HepG2 (cell line): ENCODE data around the gene TRIAP1. TPM values are rescaled to one million over a fixed set of nuclear protein-coding genes. Genes with fewer than 3 reads are reported as not detected.

Experiments used
- ATAC-seq: fragments of 200-7000 bp; cut with Tn5 transposase; 3 replicates; pipeline ENCODE4 v1.9.1; 2020; ENCODE audit warnings: mild to moderate bottlenecking, moderate library complexity
- BruUV-seq: library from RNA; stranded (reverse); fragments of 400-500 nt; replicated peaks from 2 replicates; lab custom pipeline; 2021; lab: Mats Ljungman, UMichigan
- CTCF ChIA-PET: fragments of 300-600 bp; formaldehyde crosslinking; extraction: SDS; loops from one replicate; lab custom pipeline; 2021; ENCODE audit warnings: low total read pairs, inconsistent platforms, low intra/inter-chr PET ratio; lab: Yijun Ruan, JAX
- POLR2A ChIA-PET: fragments of 350-600 bp; sonication (Branson Sonifier 250); formaldehyde crosslinking; loops from one replicate; lab custom pipeline; 2020; ENCODE audit warnings: antibody characterized with exemption, inconsistent platforms; lab: Yijun Ruan, JAX
- DNase-seq: peaks from one replicate; pipeline ENCODE4 v3.0.0-alpha.2; 2015; ENCODE audit warnings: low spot score
- FAIRE-seq: peaks from 3 replicates; lab custom pipeline; 2011; peaks lifted over from hg19 to GRCh38; lab: Jason Lieb, UNC
- H2AFZ ChIP-seq: one replicate; pipeline ENCODE4 v1.6.1; 2011; ENCODE audit warnings: low read length, inconsistent platforms
- H3K27ac ChIP-seq: fragments of 300-600 bp; 3 replicates; pipeline ENCODE4 v1.8.0; 2011; ENCODE audit warnings: mixed run types, mild to moderate bottlenecking, mixed read lengths, low read length, inconsistent platforms; ENCODE audit not compliant: insufficient read depth; ENCODE audit errors: extremely low read length
- H3K27me3 ChIP-seq, 2 experiments: fragments of 200-600 bp in 1 of 2; 2 replicates in 1 of 2; 3 replicates in 1 of 2; pipeline versions ENCODE4 v1.6.0 to v1.8.0; 2011; ENCODE audit warnings: low read length in 2 of 2, mild to moderate bottlenecking in 2 of 2, moderate library complexity in 2 of 2, inconsistent platforms in 1 of 2; ENCODE audit not compliant: insufficient read depth in 2 of 2, control insufficient read depth in 1 of 2
- H3K36me3 ChIP-seq, 2 experiments: fragments of 200-600 bp in 1 of 2; replicated peaks in 1 of 2; 2 replicates in 1 of 2; 3 replicates in 1 of 2; pipeline versions ENCODE4 v1.5.1 to v1.8.0; 2011; ENCODE audit warnings: low read length in 2 of 2, inconsistent platforms in 1 of 2; ENCODE audit not compliant: insufficient read depth in 2 of 2, control insufficient read depth in 1 of 2
- H3K4me1 ChIP-seq: 2 replicates; pipeline ENCODE4 v1.5.1; 2012; ENCODE audit warnings: low read length, inconsistent platforms; ENCODE audit not compliant: insufficient read depth
- H3K4me2 ChIP-seq: 2 replicates; pipeline ENCODE4 v1.6.0; 2011; ENCODE audit warnings: low read depth, low read length, inconsistent platforms
- H3K4me3 ChIP-seq, 3 experiments: fragments of 200-600 bp in 1 of 3; sonication (generic), shearing (Covaris generic) in 1 of 3; replicated peaks in 1 of 3; 2 replicates each; pipeline ENCODE4 v1.5.1; 2011 to 2016; ENCODE audit warnings: low read length in 3 of 3, inconsistent platforms in 2 of 3, low read depth in 2 of 3, mild to moderate bottlenecking in 2 of 3, control low read depth in 1 of 3, mixed read lengths in 1 of 3; ENCODE audit not compliant: insufficient read depth in 1 of 3
- H3K79me2 ChIP-seq: one replicate; pipeline ENCODE4 v1.6.1; 2011; ENCODE audit warnings: low read length, inconsistent platforms; ENCODE audit not compliant: insufficient read depth
- H3K9ac ChIP-seq: 2 replicates; pipeline ENCODE4 v1.6.0; 2011; ENCODE audit warnings: mild to moderate bottlenecking, low read depth, low read length, inconsistent platforms; ENCODE audit not compliant: insufficient read depth
- H3K9me3 ChIP-seq: 2 replicates; pipeline ENCODE4 v1.5.1; 2012; ENCODE audit warnings: mild to moderate bottlenecking, low read length
- H4K20me1 ChIP-seq: 2 replicates; pipeline ENCODE4 v1.6.0; 2011; ENCODE audit warnings: inconsistent platforms, mild to moderate bottlenecking, low read length, moderate library complexity; ENCODE audit not compliant: insufficient read depth
- AFF4 ChIP-seq: sonication (generic); formaldehyde crosslinking; IDR thresholded peaks from 2 replicates; pipeline ENCODE4 v1.4.0; 2020; ENCODE audit warnings: missing genetic modification reagents
- HNF1B ChIP-seq: sonication (generic); formaldehyde crosslinking; IDR thresholded peaks from 2 replicates; pipeline ENCODE4 v1.5.1; 2020; ENCODE audit warnings: mild to moderate bottlenecking, moderate library complexity, missing genetic modification reagents
- KDM1A ChIP-seq: IDR thresholded peaks from 2 replicates; pipeline ENCODE4 v1.6.1; 2016; ENCODE audit warnings: missing compliant biosample characterization
- ZNF143 ChIP-seq: sonication (generic); formaldehyde crosslinking; IDR thresholded peaks from 2 replicates; pipeline ENCODE4 v1.4.0; 2020; ENCODE audit warnings: missing genetic modification reagents
- ZNF354B ChIP-seq: sonication (generic); formaldehyde crosslinking; IDR thresholded peaks from 2 replicates; pipeline ENCODE4 v1.8.0; 2022; ENCODE audit warnings: mild to moderate bottlenecking, missing genetic modification reagents
- ZNF678 ChIP-seq: sonication (generic); formaldehyde crosslinking; IDR thresholded peaks from 2 replicates; pipeline ENCODE4 v1.4.0; 2020; ENCODE audit warnings: mild to moderate bottlenecking, missing genetic modification reagents
- ZNF740 ChIP-seq: sonication (generic); formaldehyde crosslinking; IDR thresholded peaks from 2 replicates; pipeline ENCODE4 v1.4.0; 2020; ENCODE audit warnings: missing genetic modification reagents
- ZSCAN29 ChIP-seq: sonication (generic); formaldehyde crosslinking; conservative IDR thresholded peaks from 2 replicates; pipeline ENCODE4 v1.4.0; 2020; ENCODE audit warnings: mild to moderate bottlenecking, missing genetic modification reagents
- WGBS: methylation state at CpG from one replicate; pipeline ENCODE4 v1.1.6; 2017; ENCODE audit warnings: low lambda C conversion rate; 5-methylcytosine and 5-hydroxymethylcytosine counted together
- in situ Hi-C: cut with HindIII; loops from 2 replicates; pipeline ENCODE4 v1.10.0; 2017; ENCODE audit warnings: low pct_unique_long_range_greater_than_20kb; ENCODE audit not compliant: extremely low pct_ligation_motif_present
- intact Hi-C: fragments of 100-400 bp; cut with micrococcal nuclease; formaldehyde crosslinking; loops from one replicate; pipeline ENCODE4 v1.10.0; 2022; ENCODE audit not compliant: unreplicated experiment
- polyA plus RNA-seq, 8 experiments: library from polyadenylated mRNA; depleted of rRNA in 3 of 8; stranded (reverse) in 7 of 8; unstranded in 1 of 8; fragments of >200 nt; fragmentation: Illumina TruSeq in 4 of 8; extraction: Trizol in 4 of 8; gene quantifications; 2 replicates each; pipeline versions ENCODE4 v1.2.1 to v1.2.3, GENCODE V29; 2011 to 2016; ENCODE audit warnings: low read depth in 4 of 8, missing spikeins in 1 of 8, mixed read lengths in 1 of 8; ENCODE audit not compliant: insufficient read depth in 1 of 8
- total RNA-seq, 5 experiments: library from RNA; depleted of rRNA; stranded (reverse); fragments of >200 nt; fragmentation: Illumina TruSeq; extraction: Trizol; gene quantifications; 2 replicates each; pipeline ENCODE4 v1.2.3, GENCODE V29; 2016; ENCODE audit warnings: low read depth in 1 of 5

The TRIAP1 gene
- total and polyA plus RNA-seq, 2 of the 13 experiments (the other 11 are each of a cell fraction or from before 2014, with no cell fraction given) = 55.0 to 117 TPM

GRCh38 chr12:120404271-120404670 lies 41.9 kb downstream of the TRIAP1 start:
- Histone ChIP-seq H3K79me2 (no peaks in the 10 kb centered on the region), H3K36me3 (no peaks in the 10 kb centered on the region), H3K27ac (no peak overlapping the region), H3K4me1 (peaks cover 12% of the 10 kb centered on the region), H3K9me3 (no peaks in the 10 kb centered on the region), H2AFZ (no peak overlapping the region), H4K20me1 (no peaks in the 10 kb centered on the region), H3K4me3 (no peak overlapping the region), H3K9ac (no peak overlapping the region), H3K4me2 (no peak overlapping the region), H3K27me3 (peaks cover 0 to 5% of the 10 kb centered on the region in 2 experiments; a peak in 2 of 5 replicates)
- no peak for TF ChIP-seq ZNF678
- DNase-seq (no peak), FAIRE-seq (no peak), ATAC-seq (no peak)
- no TSS peak for BruUV-seq
- POLR2A ChIA-PET = no interaction called here
- intact Hi-C loops (no loop called here), in situ Hi-C loops (no loop called here)
- 42% methylated on average over 1 of the region's 1 CpG for WGBS
- CTCF ChIA-PET = no interaction called here

- Histone ChIP-seq H3K9me3 (no peaks in the 10 kb centered on the region), H3K4me1 (peaks cover 12% of the 10 kb centered on the region), H3K9ac (no peak overlapping the region), H3K27ac (no peak overlapping the region), H3K4me3 (no peak overlapping the region), H3K27me3 (peaks cover 0 to 5% of the 10 kb centered on the region in 2 experiments; a peak in 2 of 5 replicates), H2AFZ (no peak overlapping the region), H3K36me3 (no peaks in the 10 kb centered on the region), H3K4me2 (no peak overlapping the region), H4K20me1 (no peaks in the 10 kb centered on the region), H3K79me2 (no peaks in the 10 kb centered on the region)
- BruUV-seq = no TSS peak
- POLR2A ChIA-PET = no interaction called here
- CTCF ChIA-PET = no interaction called here
- FAIRE-seq = no peak
- in situ Hi-C loops = no loop called here
- DNase-seq = no peak
- 30% methylated on average over 3 of the region's 3 CpGs for WGBS
- no peak for ATAC-seq
- TF ChIP-seq KDM1A (no peak), ZSCAN29 (no peak), ZNF143 (CRISPR knock-in tag) (no peak), ZNF354B (CRISPR knock-in tag) (no peak), ZNF740 (CRISPR knock-in tag) (no peak), HNF1B (no peak), AFF4 (CRISPR knock-in tag) (no peak)
- intact Hi-C loops = no loop called here
These were observed 42.3 kb downstream of the TRIAP1 start for GRCh38 chr12:120403869-120404268.
